IMR-90 (cell line): ENCODE measurements around the gene RMND5B. TPM values are rescaled to one million over a fixed set of nuclear protein-coding genes. Genes with fewer than 3 reads are reported as not detected.

ENCODE experiments used
- ATAC-seq: fragments of 200-7000 bp; cut with Tn5 transposase; 2 replicates; pipeline ENCODE4 v1.9.1; 2020; ENCODE audit warnings: low read depth, mild to moderate bottlenecking, moderate library complexity
- BruUV-seq: library from RNA; stranded (reverse); fragments of 400-500 nt; replicated peaks from 2 replicates; lab custom pipeline; 2021; lab: Mats Ljungman, UMichigan
- CTCF ChIA-PET: fragments of 300-600 bp; formaldehyde crosslinking; extraction: SDS; loops from one replicate; lab custom pipeline; 2021; ENCODE audit warnings: antibody characterized with exemption; lab: Yijun Ruan, JAX
- POLR2A ChIA-PET: fragments of 300-600 bp; sonication (Branson Sonifier 250); formaldehyde crosslinking; loops from one replicate; lab custom pipeline; 2022; ENCODE audit warnings: antibody characterized with exemption; ENCODE audit not compliant: unreplicated experiment; lab: Charles Lee
- DNase-seq: peaks from one replicate; pipeline ENCODE4 v3.0.0; 2013
- H2AFZ ChIP-seq: replicated peaks from 2 replicates; pipeline ENCODE3; 2013; ENCODE audit warnings: low read length, mild to moderate bottlenecking; ENCODE audit not compliant: poor library complexity
- H2AK5ac ChIP-seq: 2 replicates; pipeline ENCODE4 v1.6.1; 2013; ENCODE audit warnings: low read depth, low read length, inconsistent platforms
- H2AK9ac ChIP-seq: replicated peaks from 2 replicates; pipeline ENCODE3; 2013; ENCODE audit warnings: mild to moderate bottlenecking, low read depth, low read length, moderate library complexity; ENCODE audit not compliant: poor library complexity
- H2BK120ac ChIP-seq: 2 replicates; pipeline ENCODE4 v1.6.1; 2013; ENCODE audit warnings: low read depth, low read length, inconsistent platforms
- H2BK15ac ChIP-seq: 3 replicates; pipeline ENCODE4 v1.6.1; 2013; ENCODE audit warnings: low read depth, low read length, inconsistent platforms
- H2BK20ac ChIP-seq: 2 replicates; pipeline ENCODE4 v1.6.1; 2013; ENCODE audit warnings: low read depth, mild to moderate bottlenecking, inconsistent platforms, low read length, moderate library complexity
- H2BK5ac ChIP-seq: 2 replicates; pipeline ENCODE4 v1.6.1; 2013; ENCODE audit warnings: mild to moderate bottlenecking, low read depth, low read length, inconsistent platforms; ENCODE audit not compliant: poor library complexity, severe bottlenecking
- H3K14ac ChIP-seq: replicated peaks from 2 replicates; pipeline ENCODE4 v1.6.1; 2013; ENCODE audit warnings: low read depth, low read length, inconsistent platforms
- H3K18ac ChIP-seq: 2 replicates; pipeline ENCODE4 v1.6.1; 2013; ENCODE audit warnings: low read depth, low read length, control low read depth
- H3K23ac ChIP-seq: 2 replicates; pipeline ENCODE4 v1.6.1; 2013; ENCODE audit warnings: low read depth, low read length, inconsistent platforms
- H3K27ac ChIP-seq: 2 replicates; pipeline ENCODE4 v1.5.1; 2013; ENCODE audit warnings: mild to moderate bottlenecking, control low read depth, low read length; ENCODE audit not compliant: insufficient read depth
- H3K27me3 ChIP-seq: 2 replicates; pipeline ENCODE4 v1.6.1; 2013; ENCODE audit warnings: low read length; ENCODE audit not compliant: control insufficient read depth, insufficient read depth
- H3K36me3 ChIP-seq: 2 replicates; pipeline ENCODE4 v1.6.1; 2013; ENCODE audit warnings: low read length, mixed read lengths; ENCODE audit not compliant: control insufficient read depth, insufficient read depth
- H3K4ac ChIP-seq: 2 replicates; pipeline ENCODE4 v1.6.1; 2013; ENCODE audit warnings: low read depth, low read length, inconsistent platforms
- H3K4me1 ChIP-seq: 2 replicates; pipeline ENCODE4 v1.6.1; 2013; ENCODE audit warnings: low read length, mixed read lengths; ENCODE audit not compliant: control insufficient read depth, insufficient read depth
- H3K4me2 ChIP-seq: 2 replicates; pipeline ENCODE4 v1.6.1; 2013; ENCODE audit warnings: low read depth, mild to moderate bottlenecking, control low read depth, low read length, moderate library complexity
- H3K4me3 ChIP-seq: 2 replicates; pipeline ENCODE4 v1.5.1; 2013; ENCODE audit warnings: low read depth, mild to moderate bottlenecking, control low read depth, low read length, moderate library complexity; ENCODE audit not compliant: insufficient read depth
- H3K56ac ChIP-seq: 2 replicates; pipeline ENCODE4 v1.6.1; 2013; ENCODE audit warnings: low read length, inconsistent platforms; ENCODE audit not compliant: insufficient read depth; ENCODE audit errors: extremely low read depth
- H3K79me1 ChIP-seq, 2 experiments: 2 replicates each; pipeline ENCODE4 v1.6.1; 2013; ENCODE audit warnings: low read length in 2 of 2, inconsistent platforms in 1 of 2, low read depth in 1 of 2
- H3K9ac ChIP-seq: 2 replicates; pipeline ENCODE4 v1.6.1; 2013; ENCODE audit warnings: low read depth, low read length, control low read depth
- H3K9me1 ChIP-seq: 2 replicates; pipeline ENCODE4 v1.6.1; 2013; ENCODE audit warnings: low read length, inconsistent platforms; ENCODE audit not compliant: insufficient read depth
- H3K9me3 ChIP-seq: 2 replicates; pipeline ENCODE4 v1.6.1; 2013; ENCODE audit warnings: low read length; ENCODE audit not compliant: control insufficient read depth, insufficient read depth
- H4K20me1 ChIP-seq: 2 replicates; pipeline ENCODE4 v1.6.1; 2013; ENCODE audit warnings: low read length, inconsistent platforms; ENCODE audit not compliant: insufficient read depth
- H4K5ac ChIP-seq: 2 replicates; pipeline ENCODE4 v1.6.1; 2013; ENCODE audit warnings: mild to moderate bottlenecking, low read depth, low read length, control low read depth
- H4K8ac ChIP-seq, 2 experiments: 2 replicates each; pipeline ENCODE4 v1.6.1; 2013; ENCODE audit warnings: low read depth in 2 of 2, low read length in 2 of 2, control low read depth in 1 of 2, inconsistent platforms in 1 of 2
- H4K91ac ChIP-seq: 2 replicates; pipeline ENCODE4 v1.6.1; 2013; ENCODE audit warnings: low read depth, low read length, inconsistent platforms; ENCODE audit not compliant: insufficient read depth
- BHLHE40 ChIP-seq: fragments of 150-350 bp; IDR thresholded peaks from 2 replicates; pipeline ENCODE4 v1.6.1; 2016; ENCODE audit warnings: mild to moderate bottlenecking, low read depth, low read length
- CEBPB ChIP-seq: IDR thresholded peaks from 2 replicates; pipeline ENCODE4 v1.6.1; 2012; ENCODE audit warnings: low read depth, low read length, improper control_type of control experiment
- FOS ChIP-seq: fragments of 150-350 bp; IDR thresholded peaks from 2 replicates; pipeline ENCODE4 v1.6.1; 2016; ENCODE audit warnings: low read depth, low read length
- MAZ ChIP-seq: IDR thresholded peaks from 2 replicates; pipeline ENCODE4 v1.6.1; 2012; ENCODE audit warnings: low read depth, mild to moderate bottlenecking, low read length, improper control_type of control experiment, moderate library complexity, borderline replicate concordance
- MXI1 ChIP-seq: IDR thresholded peaks from 2 replicates; pipeline ENCODE4 v1.6.1; 2012; ENCODE audit warnings: low read depth, mild to moderate bottlenecking, low read length, moderate library complexity, borderline replicate concordance
- POLR2A ChIP-seq: IDR thresholded peaks from 2 replicates; pipeline ENCODE4 v1.6.1; 2012; ENCODE audit warnings: mild to moderate bottlenecking, low read depth, low read length
- RAD21 ChIP-seq: IDR thresholded peaks from 2 replicates; pipeline ENCODE4 v1.6.1; 2012; ENCODE audit warnings: low read length, improper control_type of control experiment
- RCOR1 ChIP-seq: IDR thresholded peaks from 2 replicates; pipeline ENCODE4 v1.6.1; 2012; ENCODE audit warnings: mild to moderate bottlenecking, low read length, improper control_type of control experiment; ENCODE audit not compliant: insufficient replicate concordance
- RFX5 ChIP-seq: IDR thresholded peaks from 2 replicates; pipeline ENCODE4 v1.8.0; 2012; ENCODE audit warnings: low read depth, mild to moderate bottlenecking, low read length, moderate library complexity
- USF2 ChIP-seq: fragments of 150-350 bp; IDR thresholded peaks from 2 replicates; pipeline ENCODE4 v1.6.1; 2017; ENCODE audit warnings: mild to moderate bottlenecking, antibody characterized with exemption, low read length, low read depth
- WGBS, 2 experiments: methylation state at CpG; one replicate each; pipeline versions ENCODE4 v1.1.5 to v1.1.7; 2013; ENCODE audit warnings: missing lambda C conversion rate in 2 of 2; ENCODE audit not compliant: insufficient read length in 1 of 2; ENCODE audit errors: extremely low coverage in 2 of 2; 5-methylcytosine and 5-hydroxymethylcytosine counted together
- dilution Hi-C: fragments of 300-500 bp; cut with HindIII; formaldehyde crosslinking; loops from one replicate; pipeline ENCODE4 v1.14.3; 2018; ENCODE audit warnings: low sequenced_read_pairs; ENCODE audit not compliant: unreplicated experiment
- in situ Hi-C: fragments of 300-500 bp; cut with MboI; formaldehyde crosslinking; loops from 3 replicates; pipeline ENCODE4 v1.14.3; 2019; ENCODE audit warnings: low sequenced_read_pairs, inconsistent platforms, mixed read lengths
- intact Hi-C: fragments of 100-400 bp; cut with micrococcal nuclease; formaldehyde crosslinking; loops from 2 replicates; pipeline ENCODE4 v1.10.0; 2022
- polyA plus RNA-seq, 3 experiments: library from polyadenylated mRNA; depleted of rRNA; stranded (reverse); fragments of >200 nt; gene quantifications; 2 replicates each; pipeline ENCODE4 v1.2.3, GENCODE V29; 2012; ENCODE audit warnings: low replicate concordance in 1 of 3
- total RNA-seq: library from RNA; depleted of rRNA; stranded (reverse); fragments of >200 nt; gene quantifications from 2 replicates; pipeline ENCODE4 v1.2.3, GENCODE V29; 2012

The RMND5B gene
- total and polyA plus RNA-seq, 2 of the 4 experiments (the other 2 are of a cell fraction), result 14.0 to 19.5 TPM

- Histone ChIP-seq H3K79me1 (peaks cover 17 to 28% of the 10 kb centered on the region in 2 experiments), H2BK120ac (no peak within 1 kb of the TSS), H3K14ac (0 out of 2 replicates have a peak within 1 kb of the TSS, but pooled peaks have one; percentile 38), H3K9me1 (peaks cover 7% of the 10 kb centered on the region; the same call in 1 of the 2 replicates), H2BK15ac (no peak within 1 kb of the TSS), H3K9ac (peak within 1 kb of the TSS; percentile 65), H4K8ac (peak within 1 kb of the TSS; percentile 89), H3K4me2 (peak within 1 kb of the TSS; percentile 91), H3K4me3 (peak within 1 kb of the TSS; percentile 66), H4K5ac (peak within 1 kb of the TSS; percentile 19; the same call in 1 of the 2 replicates), H3K56ac (peak within 1 kb of the TSS; percentile 79), H3K27ac (peak within 1 kb of the TSS; percentile 44), H2AFZ (peak within 1 kb of the TSS; percentile 86), H3K4me1 (peaks cover 7% of the 10 kb centered on the region), H2AK9ac (peak within 1 kb of the TSS; percentile 93), H3K9me3 (no peaks in the 10 kb centered on the region), H3K27me3 (no peaks in the 10 kb centered on the region), H3K18ac (no peak within 1 kb of the TSS), H2BK5ac (no peak within 1 kb of the TSS), H4K91ac (peak within 1 kb of the TSS; percentile 57; the same call in 1 of the 2 replicates), H3K23ac (peak within 1 kb of the TSS; percentile 48; the same call in 1 of the 2 replicates), H3K4ac (peak within 1 kb of the TSS; percentile 49), H2BK20ac (no peak within 1 kb of the TSS), H2AK5ac (peak within 1 kb of the TSS; percentile 59), H3K36me3 (peaks cover 19% of the 10 kb centered on the region), H4K20me1 (no peaks in the 10 kb centered on the region; the same call in 1 of the 2 replicates)
- BruUV-seq, result no TSS peak
- intact Hi-C loops (no loop called here), in situ Hi-C loops (loop anchor here (10.0 to 25.0 kb wide), 2 partner anchors 216 to 549 kb away; partner anchors contain the start of gene B4GALT7), dilution Hi-C loops (no loop called here)
- DNase-seq (peak; percentile 99), ATAC-seq (peak; percentile 100)
- CTCF ChIA-PET, result interaction anchor here (1.1 to 1.2 kb wide), 2 partner anchors 76 to 547 kb away, joined by 3 read pairs; no protein-coding TSS in a partner anchor
- 1% methylated on average over 25 of the region's 68 CpGs; no CpG with 5 or more reads in 1 of the 2 experiments for WGBS, 2 experiments
- POLR2A ChIA-PET, result interaction anchor here (1.0 kb wide), 1 partner anchor 60 kb away, joined by 3 read pairs; no protein-coding TSS in a partner anchor
- TF ChIP-seq USF2, result 0 out of 2 replicates have a peak, but pooled peaks have one; percentile 28
- TF ChIP-seq RFX5, result no peak
- TF ChIP-seq BHLHE40, result no peak
- peak; percentile 29; the same call in 1 of the 2 replicates for TF ChIP-seq CEBPB
- TF ChIP-seq FOS, result no peak
- peak; percentile 52; the same call in 1 of the 2 replicates for TF ChIP-seq MAZ
- TF ChIP-seq MXI1, result peak; percentile 91
- no peak for TF ChIP-seq RCOR1
- TF ChIP-seq POLR2A, result peak; percentile 66; the same call in 1 of the 2 replicates
- no peak for TF ChIP-seq RAD21
Measured at GRCh38 chr5:178153530-178154340, 22.9 kb downstream of the RMND5B start, which contains the start of gene NHP2. NHP2 (minus strand) TSS chr5:178153885; CDS start chr5:178153817, 68 bp downstream.
